ENCODE data around the gene UBXN1.
"Not testable (repeated sequence)": the region's sequence is repeated elsewhere in the genome, so short reads cannot be mapped to it uniquely, and the experiment has no call there.

GRCh38 chr11:62675415-62675814 is 3.5 kb downstream of the UBXN1 start:
- TF ChIP-seq KDM1A (IDR thresholded peaks at IDR 0.05; ENCODE audit: borderline replicate concordance); TAF1 (IDR thresholded peaks at IDR 0.05; ENCODE audit: borderline replicate concordance, low read depth, low read length); CREM (IDR thresholded peaks at IDR 0.05; ENCODE audit: low read depth): not testable (repeated sequence)
